Kidney tubule cell (primary cell): ENCODE results near the gene ACSS1.

Experiments used
- DNase-seq: peaks from one replicate; pipeline ENCODE4 v3.0.0-alpha.2; 2018; ENCODE audit warnings: low spot score

ACSS1 gene

DNA sequence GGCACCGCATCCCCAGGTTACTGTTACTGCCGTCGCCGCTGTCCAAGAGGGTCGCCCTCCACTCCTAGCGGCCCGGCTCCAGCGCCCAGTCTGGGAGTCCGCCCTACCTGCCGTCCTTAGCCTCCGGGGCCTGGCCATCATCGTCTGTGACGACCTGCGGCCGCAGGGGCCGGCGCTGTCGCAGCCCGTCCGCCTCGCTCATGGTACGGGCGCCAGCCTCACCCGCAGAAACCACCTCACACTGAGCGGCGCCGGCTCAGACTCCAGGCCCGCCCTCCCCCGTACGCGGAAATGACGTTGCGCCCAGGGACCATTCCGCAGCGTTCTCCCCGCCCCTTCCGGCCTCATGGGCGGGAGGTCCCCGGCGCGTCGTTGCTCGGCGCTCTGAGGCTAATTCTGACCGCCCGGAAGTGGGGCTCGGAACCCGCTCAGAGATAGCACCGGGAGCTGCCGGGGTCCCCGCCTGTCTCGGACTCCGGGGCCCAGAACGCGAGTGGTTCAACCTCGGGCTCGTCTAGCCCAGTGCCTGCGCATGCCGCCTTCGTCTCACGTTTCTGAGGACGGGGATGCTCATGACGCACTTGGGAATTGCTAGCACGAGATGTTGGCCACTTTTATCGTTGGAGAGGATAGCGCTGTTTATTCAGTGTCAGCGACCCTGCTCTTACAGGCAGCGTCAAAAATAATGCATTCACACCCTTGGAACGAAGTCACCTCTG is 65.3 kb downstream of the ACSS1 start, which contains the start of gene APMAP:
APMAP (minus strand) TSS at position 265 of the 719 bp plus-strand sequence; CDS start at position 202, 63 bp downstream.
- DNase-seq, result peak; percentile 93

DNA sequence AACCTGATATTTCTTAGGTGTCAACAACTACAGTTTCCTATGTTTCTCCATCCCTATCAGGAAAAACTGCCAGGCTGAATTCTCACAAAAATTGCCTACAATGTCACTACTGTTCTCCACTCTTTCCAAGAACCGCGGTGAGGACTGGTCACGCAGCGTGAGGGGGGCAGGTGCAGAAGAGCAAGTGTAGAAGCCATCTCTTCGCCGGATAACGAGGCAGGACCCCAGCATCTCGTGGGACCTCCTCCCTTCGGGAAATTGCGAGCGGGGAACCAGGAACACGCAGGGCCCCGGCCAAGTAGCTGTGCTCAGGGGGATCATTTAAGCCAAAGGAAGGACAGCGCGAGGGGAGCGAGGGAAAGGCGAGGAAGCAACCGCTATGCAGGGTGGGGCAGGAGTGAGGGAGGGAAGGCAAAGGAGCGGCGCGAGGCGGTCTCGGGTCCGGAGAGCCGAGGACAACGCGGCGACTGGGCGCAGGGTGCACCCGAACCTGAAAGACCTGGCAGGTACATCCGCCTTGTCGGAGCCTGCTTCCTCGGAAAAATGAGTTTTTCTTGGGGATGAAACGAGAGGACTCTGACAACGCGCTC is 65.9 kb downstream of the ACSS1 start:
- DNase-seq, result no peak

DNA sequence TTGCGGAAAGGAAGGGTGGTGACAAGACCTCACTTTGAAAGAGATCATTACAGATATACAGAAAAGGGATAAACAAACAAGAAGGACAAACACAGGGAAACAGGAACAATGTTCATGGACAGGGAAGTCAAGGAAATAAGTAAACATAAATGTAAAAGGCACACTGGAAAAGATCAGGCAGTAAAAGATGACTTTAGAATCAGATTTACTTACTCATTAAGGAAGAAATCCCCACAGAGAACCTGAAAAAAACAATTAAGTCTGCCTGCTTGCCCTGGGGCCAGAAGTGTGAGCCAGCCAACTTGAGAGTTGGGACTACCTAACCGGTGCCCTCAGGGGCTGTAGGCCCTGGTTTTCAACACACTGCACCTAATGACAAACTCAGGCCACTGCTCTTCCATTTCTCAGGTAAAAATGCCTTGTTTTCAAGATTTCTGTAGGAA is 67.1 kb downstream of the ACSS1 start:
- peak; percentile 16 for DNase-seq

DNA sequence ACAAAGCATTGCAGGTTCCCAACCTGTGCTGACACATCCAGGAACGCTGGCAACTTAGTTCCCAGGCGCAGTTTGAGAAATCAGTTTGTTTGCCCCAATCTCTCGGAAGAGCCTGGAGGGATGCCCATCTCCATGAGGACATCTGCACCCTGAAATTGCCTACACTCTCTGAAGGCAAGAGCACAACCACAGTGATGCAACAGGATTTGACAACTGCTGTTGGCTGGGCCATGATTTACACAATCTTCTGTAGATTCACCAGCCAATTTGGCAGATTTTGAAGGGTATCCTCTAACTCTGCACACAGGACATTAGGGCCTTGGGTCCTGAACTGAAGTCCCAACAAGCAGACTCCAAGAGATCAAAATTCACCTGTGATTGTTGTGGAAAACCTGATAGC is 68.8 kb downstream of the ACSS1 start:
- no peak for DNase-seq

DNA sequence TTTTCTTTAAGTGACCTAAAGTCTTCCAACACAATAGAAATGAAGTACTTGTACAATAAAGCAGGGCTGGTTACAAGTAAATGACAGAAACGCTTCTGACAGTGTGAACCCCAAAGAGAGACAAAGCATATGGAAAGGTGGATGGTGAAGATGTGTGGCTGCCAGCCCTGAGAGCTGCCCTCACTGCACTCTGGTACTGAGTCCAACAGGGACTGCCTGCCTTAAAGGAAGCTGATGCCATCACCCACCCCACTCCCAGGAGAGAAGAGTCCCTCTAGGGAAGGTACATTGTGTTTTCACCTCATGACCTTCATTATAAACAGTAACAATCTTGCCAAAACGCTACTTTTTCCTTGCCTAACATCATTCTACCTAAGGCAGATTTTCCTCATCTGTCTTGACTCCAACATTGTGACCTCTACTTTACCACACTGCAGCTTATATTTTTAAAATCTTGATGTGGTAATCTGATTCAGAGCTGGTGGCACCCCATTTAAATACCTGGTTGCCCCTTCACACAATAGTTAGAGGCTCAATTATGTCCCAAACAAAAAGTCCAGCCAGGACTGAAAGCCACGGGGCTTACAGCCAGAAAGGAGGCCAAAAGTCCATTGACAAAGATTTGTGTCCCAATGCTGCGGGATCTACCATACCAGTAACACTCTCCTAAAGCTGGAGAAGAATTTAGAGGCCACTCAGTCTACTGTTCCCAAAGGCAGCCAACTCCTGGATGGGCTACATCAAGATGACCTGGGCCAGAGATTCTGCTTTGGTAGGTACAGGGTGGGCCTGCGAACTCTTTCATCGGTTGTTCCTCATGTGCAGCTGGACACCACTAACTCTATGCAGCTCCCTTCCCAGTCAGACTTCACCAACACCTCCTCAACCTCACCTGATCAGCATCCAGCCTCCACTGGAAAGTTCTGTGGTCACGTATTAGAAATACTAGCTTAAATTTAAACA is 69.8 kb downstream of the ACSS1 start:
- no peak for DNase-seq

DNA sequence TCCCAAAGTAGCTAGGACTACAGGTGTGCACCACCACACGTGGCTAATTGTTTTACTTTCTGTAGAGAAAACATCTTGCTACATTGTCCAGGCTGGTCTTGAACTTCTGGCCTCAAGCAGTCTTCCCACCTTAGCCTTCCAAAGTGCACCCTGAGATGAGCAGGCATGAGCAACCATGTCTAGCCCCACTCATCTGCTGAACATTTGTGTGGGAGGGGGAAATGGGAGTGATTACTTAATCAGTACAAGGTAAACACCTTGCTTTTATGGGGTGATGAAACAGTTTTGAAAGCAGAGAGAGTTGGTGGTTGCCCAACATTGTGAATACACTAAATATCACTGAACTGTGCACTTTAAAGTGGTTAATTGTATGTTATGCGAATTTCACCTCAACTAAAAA is 70.7 kb downstream of the ACSS1 start:
- no peak for DNase-seq

DNA sequence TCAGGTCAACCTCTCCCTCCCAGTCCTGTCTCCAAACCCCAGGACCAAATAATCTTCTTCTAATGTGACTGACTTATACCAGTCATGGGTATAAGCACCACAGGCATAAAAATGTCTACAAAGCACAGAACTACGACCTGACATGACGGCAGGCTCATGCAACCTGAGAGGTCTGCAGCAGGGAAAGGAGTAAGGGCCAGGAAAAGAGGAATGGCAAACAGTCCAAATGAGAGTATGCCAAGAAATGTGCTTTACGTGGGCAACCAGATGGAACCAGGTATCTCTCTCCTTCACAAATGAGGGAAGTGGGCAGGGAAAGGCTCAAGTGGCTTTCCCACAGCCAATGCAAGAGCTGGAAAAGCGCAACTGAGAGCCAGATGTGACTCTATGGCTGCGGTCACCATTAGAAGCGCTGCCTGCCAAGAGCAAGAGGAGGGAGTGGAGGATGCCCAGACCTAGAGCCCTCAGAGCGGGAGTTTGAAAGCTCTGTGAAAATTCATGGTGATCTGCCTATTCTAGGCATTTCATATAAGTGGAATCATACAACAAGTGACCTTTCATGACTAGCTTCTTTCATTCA is 71.4 kb downstream of the ACSS1 start:
- no peak for DNase-seq

DNA sequence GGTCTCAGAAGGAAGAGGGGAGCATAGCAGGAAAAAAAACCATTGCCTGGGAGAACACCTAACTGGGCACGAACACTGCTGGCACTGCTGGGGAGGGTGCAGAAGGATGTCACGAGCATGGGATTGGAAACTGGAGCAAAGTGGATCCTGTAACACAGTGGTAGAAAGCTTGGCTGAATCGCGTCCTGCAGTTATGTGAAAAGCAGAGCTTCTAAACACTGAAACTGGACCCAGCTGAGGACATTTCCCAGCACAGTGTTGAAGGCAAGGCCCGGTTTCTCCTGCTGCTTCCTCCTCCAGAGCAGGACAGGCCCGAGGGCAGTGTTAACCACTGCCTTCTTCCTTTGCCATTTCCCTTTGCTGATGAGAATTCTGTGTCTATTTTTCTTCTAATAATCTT is 72.1 kb downstream of the ACSS1 start:
- no peak for DNase-seq

DNA sequence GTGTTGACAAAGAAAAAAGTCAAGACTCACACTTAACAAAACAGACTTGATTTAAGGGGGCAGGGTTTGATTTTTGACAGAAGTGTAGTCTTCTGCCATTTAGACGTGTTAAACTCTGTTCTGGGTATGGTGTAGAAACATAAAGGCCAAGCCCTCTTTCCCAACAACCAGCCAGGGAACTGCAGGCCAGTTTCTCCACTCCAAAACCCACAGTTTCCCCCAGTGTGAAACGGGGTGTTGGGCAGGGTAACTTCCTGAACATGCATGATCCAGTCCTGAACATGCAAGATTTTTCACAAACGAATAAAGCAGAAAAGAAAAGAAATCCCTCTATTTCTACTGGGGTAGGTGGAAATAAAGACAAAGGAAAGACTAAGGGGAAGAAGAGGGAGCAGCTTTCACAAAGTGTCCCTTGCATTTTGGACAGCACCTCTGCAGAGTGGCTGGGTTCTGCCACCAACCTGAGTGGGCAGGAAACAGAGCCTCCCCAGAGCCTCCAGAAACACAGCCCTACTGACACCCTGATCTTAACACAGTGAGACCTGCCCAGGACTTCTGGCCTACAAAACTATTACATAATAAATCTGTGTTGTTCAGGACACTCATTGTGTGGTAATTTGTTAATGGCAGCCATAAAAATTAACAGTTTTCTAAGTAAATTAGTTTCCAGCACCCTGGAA is 72.8 kb downstream of the ACSS1 start:
- DNase-seq, result no peak

DNA sequence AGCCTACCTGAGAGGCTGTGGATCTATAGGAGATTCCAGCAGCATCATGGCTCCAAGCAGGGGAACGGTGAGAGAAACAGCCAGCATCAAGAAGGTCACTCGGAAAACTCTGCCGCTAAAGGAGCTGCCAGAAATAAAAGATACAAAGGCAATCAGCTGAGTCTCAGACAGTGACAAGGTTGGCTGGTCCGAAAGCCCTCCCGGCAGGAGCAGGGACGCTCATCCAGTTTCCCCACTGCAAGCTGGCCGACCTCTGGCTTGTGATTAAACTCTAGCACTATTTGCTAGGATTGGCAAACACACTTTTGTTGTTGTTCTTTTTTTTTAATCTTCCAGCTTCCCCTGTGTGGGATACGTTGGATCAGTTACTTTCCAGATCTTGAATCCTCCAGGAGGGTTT is 74.0 kb downstream of the ACSS1 start:
- DNase-seq, result no peak

DNA sequence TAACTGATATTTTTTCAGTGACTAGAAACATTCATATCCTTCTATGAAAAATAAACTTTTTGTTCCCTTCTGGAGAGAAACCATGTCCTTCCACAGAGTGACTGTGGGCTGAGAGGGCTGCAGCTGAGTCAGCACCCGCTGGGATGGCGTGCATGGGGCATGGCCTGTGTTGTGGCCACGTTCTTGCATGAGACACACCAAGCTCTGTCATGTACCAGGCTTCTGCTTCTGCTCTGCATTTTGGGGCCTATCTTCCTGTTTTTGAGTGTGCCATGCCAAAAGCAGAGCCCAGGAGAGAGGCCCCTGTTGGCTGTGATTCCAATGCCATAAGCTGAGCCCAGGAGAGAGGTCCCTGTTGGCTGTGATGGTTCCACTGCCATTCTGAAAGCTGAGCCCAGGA is 76.1 kb downstream of the ACSS1 start:
- DNase-seq, result no peak

DNA sequence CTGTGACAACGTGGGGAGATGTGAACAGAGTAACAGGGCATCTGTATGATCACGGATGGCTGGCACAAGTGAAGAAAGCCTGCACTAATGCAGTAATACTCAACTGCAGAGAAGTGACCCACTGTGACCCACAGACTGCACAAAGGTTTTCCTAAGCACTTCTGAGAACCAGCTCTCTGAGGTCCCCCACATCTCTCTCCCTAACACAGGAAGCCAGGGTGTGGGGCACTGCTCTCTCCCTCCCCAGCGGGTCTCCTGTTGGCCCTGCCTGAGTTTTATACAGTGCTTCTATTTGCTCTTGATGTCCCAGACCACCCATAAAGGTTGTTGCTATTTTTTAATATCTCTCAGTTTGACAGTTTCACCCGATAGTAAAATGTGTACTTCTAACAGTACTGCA is 76.7 kb downstream of the ACSS1 start:
- no peak for DNase-seq

DNA sequence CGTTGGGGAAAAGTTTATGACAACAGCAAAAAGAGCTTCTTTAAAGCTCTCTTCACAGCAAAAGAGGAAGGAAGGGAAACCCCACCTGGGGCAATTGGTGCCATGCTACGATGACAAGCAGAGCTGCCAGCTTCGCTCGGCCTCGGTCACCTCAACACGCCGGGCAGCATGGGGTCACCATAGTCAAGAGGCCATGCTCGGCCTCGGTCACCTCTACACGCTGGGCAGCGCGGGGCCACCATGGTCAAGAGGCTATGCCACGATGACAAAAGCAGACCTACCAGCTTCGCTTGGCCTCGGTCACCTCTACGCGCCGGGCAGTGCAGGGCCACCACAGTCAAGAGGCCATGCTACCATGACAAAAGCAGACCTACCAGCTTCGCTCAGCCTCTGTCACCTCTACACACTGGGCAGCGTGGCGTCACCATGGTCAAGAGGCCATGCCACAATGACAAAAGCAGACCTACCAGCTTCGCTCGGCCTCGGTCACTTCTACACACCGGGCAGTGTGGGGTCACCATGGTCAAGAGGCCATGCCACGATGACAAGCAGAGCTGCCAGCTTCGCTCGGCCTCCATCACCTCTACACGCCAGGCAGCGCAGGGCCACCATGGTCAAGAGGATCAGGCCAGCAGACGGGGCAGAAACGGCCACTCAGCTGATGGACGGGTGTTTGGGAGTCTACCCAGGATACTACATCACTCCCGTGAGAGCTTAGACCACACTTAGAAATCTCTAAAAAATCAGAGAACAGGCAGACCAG is 77.5 kb downstream of the ACSS1 start:
- DNase-seq, result no peak

DNA sequence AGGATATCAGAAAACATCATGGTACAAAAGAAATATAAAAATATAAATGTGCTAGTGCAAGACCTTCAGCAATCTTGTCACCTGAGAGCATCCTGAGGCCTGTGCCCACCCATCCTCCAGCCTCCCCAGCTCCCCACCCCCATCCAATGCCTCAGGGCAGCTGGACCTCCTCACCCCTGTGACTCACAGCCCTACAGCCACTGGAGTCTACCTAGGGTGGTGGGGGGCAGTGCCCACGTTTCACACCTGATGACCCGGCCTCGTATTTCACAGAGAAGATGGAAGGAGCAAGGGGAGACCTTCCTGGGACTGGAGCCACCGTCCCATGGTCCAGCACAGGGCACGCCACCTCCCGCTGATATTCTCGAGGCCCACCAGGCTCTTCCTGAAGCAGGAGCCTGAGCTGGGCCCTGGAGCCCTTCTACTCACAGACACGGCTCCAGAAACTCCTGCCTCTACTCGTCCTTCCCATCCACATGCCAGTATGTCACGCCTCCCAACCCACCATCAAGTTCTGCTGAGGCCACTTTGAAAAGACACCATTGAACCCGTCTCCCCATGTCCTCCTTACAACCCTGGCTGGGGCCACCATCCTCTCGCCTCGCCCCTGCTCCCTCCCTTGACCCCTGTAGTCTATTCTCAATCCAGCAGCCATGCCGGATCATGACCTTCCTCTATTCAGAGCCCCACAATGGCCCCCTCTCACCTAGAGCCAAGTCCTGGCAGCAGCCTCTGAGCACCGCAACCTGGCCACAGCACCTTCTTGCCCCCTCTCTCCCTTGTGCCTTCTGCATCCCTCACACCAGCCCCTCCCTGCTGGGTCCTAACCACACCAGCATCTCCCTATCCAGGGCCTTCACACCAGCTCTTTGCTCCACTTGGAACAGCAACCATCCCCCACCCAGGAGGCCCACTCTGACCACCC is 78.6 kb downstream of the ACSS1 start:
- DNase-seq, result no peak

DNA sequence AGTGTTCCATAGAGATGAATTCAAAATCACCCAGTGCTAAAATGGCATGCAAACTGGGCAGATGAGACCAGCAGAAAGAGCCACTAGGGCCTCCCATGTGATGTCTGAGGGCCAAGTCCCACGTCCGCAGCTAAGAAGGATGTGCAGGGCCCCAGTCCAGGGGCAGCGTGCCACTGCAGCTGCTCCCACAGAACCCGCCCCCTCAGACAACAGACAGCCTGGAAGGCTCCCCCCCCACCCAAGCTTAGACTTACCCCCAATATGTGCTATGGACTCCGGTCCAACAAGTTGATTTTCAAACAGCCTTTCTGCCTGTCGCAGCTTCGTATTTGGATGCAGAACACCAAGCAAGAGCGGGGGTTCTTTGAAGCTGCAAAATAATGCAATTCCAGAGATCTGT is 79.4 kb downstream of the ACSS1 start:
- no peak for DNase-seq

DNA sequence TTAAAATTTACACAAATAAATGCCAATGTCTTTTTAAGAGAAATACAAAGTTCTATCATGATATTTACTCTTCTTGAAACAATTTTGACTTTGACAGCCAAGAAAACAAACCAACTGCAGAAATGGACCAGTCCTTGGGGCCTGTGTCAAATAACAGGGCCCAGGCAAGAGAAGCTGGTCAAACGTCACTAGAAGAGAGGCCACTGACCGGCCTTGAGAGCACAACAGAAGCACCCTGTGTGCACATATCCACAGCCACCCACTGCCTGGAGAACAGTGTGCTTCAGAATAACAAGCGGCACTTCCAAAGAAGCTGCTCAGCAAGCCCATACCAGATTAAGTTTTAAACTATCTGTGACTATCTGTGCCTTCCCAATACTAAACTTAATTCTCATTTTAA is 80.1 kb downstream of the ACSS1 start:
- DNase-seq, result no peak

DNA sequence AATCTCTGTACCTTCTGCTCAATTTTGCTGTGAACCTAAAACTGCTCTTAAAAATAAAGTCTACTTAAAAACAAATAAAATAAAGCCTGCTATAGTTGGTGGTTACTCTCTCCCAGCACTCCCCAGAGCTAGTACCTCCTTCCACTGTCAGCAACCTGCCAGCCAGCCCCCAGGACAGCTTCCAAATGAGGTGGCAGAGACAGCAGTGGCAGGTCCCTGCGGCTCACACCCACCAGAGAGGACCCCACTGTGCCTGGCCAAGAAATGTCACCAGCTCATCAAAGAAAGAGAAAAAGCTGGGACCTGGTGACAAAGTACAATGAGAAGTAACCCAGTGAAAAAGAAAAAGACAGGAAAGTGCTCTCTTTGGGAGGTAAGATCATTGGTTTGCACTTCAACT is 80.6 kb downstream of the ACSS1 start:
- no peak for DNase-seq

DNA sequence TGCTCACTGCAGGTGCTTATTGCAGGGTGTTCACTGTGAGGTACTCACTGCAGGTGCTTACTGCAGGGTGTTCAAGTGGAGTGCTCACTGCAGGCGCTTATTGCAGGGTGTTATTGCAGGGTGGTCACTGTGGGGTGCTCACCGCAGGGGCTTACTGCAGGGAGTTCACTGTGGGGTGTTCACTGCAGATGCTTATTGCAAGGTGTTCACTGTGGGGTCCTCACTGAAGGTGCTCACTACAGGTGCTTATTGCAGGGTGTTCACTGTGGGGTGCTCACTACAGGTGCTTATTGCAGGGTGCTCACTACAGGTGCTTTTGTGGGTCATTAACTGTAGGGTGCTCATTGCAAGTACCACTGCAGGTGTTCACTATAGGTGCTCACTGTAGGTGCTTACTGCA is 85.6 kb downstream of the ACSS1 start:
- no peak for DNase-seq

DNA sequence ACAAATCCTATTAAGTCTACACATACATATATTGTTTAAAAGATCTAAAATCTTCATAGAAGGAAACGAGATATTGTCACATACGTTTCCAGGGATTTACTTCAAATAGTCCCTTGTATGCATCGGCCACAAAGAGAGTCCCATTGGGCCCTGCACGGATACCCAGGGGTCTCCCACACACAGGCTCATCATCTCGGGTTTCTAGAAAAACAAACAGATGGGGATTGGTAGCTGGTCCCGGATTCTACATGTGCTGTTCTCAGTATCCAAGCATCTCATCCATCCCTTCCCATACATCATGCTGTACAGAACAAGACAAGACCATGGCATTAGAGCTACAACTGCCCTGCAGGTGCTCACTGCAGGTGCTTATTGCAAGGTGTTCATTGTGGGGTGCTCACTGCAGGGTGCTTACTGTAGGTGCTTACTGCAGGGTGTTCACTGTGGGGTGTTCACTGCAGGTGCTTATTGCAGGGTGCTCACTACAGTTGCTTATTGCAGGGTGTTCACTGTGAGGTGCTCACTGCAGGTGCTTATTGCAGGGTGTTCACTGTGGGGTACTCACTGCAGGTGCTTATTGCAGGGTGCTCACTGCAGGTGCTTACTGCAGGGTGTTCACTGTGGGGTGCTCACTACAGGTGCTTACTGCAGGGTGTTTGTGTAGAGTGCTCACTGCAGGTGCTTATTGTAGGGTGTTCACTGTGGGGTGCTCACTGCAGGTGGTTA is 86.4 kb downstream of the ACSS1 start:
- no peak for DNase-seq
